GM19238 (cell line): ENCODE measurements around the gene CAPN13.

Source experiments
- DNase-seq: peaks from one replicate; pipeline ENCODE4 v3.0.0; 2011; ENCODE audit warnings: low spot score; ENCODE audit not compliant: insufficient read length

Gene CAPN13

DNA sequence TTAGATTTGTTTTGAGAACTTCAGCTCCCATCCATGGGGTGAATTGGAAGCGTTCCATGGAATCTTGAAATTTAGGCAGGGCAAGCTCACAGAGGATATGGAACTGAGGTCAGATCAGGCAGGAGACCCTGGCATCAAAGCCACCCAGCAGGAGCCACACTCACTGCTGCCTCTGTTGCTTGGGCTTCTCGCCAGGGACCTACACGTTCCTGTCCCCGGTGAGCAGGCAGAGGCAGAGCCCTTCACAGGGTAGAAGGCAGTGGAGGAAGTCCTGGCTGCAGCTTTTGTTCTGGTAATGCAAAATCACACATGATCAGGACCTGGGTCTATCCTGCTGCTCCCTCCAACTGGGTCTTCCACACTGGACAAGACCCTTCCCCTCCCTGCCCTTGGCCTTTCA is 42.1 kb downstream of the CAPN13 start:
- no peak for DNase-seq

DNA sequence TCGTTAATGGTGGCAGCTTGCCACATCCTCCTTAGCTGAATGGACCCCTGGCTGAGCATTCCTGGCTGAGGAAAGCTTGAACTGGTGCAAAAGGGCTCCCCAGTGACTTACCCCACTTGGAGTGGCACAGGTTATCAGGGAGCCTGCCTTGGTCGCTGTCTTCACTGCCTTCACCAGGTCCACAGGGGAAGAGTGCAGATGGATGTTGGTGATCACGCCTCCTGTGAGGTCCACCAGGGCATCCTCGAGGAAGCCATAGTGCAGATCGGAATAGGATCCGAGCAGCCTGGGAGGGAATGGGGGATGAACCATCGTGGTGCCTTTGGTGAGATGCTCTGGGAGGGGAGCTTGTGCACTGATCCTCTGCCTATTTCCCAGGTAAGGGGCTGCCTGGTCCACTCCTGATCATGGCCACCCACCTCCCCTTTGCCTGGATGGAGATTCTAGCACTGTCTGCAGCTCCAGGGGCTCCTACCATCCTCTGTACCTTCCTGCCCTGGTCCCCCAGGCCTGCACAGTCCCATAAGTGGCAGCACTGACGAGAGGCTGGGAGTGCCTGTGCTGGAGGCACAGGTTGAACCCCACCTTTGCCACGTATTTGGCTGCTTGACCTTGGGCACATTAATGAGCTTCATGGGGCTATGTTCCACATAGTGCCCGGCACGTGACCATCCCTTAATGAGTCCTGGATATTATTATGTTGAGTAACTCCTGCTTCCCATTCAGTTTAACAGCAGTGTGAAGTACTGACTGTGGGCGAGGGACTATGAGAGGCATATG is 43.0 kb downstream of the CAPN13 start:
- DNase-seq: no peak

DNA sequence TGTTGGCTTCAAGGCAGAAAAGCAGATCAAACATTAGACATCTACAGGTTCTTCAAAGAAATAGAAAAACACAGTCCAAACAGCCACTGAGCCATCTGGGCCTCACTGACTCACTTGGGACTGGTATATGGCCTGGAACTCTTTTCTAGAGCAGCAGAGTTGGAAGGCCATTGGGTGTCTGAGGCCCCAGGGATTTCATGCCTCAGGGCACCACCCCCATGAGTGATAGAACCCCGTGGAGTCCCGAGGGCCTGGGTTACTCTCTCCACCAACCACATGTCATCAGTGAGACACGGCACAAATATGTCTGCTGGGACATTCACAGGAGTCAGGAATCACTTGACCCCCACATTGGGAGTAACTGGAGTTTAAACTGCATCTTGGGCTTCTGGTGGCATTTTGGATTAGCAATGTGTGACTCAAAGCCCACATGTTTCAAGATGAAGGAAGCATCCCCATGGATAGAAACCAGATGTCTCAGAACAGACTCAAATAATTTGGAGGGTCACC is 44.0 kb downstream of the CAPN13 start:
- no peak for DNase-seq

GRCh38 chr2:30761226-30761625 is 46.0 kb downstream of the CAPN13 start:
- DNase-seq: no peak

DNA sequence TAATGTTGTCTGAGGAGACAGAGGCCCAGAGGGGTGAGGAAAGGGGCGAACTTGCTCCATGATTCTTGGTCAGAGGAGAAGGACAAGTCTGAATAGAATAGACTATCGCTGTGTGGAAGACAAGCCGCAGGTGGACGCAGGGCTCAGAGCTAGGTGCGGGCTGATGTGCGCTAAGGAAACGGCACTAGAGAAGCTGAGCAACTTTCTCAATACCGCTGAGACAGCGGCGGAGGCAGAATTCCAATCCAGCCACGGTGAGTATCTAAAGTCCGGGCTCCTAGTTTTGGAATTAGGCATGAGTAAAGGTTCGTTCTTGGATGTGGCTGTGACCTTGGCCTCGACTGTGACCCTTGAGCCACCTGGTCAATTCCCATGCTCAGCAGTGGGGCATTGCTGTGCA is 47.8 kb downstream of the CAPN13 start:
- no peak for DNase-seq

GRCh38 chr2:30758191-30758651 is 49.0 kb downstream of the CAPN13 start:
- DNase-seq: no peak

- no peak for DNase-seq
Observed at GRCh38 chr2:30757749-30758148, 49.5 kb downstream of the CAPN13 start.

GRCh38 chr2:30756971-30757370 is 50.3 kb downstream of the CAPN13 start:
- DNase-seq: no peak

DNA sequence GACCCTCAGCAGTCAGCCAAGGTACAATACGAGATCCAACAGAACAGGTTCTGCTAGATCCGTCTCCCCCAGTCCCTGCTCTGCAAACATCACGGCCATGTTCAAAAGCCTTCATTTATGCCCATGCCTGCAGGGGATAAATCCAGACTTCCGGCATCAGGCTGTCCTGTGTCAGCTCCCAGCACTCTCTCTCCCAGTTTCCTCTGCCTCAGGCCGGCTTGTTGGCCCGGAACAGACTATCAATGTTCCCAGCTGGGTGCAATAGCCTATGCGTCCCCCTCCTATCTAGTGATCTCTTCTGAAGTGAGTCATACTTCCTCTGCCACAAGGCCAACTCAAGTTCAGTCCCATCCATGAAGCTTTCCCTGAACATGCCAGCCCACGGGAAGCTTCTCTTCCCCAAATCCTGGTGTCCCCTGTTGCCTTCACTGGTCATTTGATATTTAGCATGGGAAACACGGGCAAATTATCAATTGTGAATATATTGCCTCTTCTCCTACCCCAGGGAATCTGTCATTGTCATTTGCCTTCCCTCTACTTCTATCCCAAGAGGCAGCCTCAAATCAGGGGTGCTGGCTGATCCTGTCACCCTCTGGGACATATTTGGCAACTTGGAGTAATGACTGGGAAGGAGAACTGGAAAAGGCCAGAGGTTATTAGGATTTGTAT is 51.1 kb downstream of the CAPN13 start:
- no peak for DNase-seq

DNA sequence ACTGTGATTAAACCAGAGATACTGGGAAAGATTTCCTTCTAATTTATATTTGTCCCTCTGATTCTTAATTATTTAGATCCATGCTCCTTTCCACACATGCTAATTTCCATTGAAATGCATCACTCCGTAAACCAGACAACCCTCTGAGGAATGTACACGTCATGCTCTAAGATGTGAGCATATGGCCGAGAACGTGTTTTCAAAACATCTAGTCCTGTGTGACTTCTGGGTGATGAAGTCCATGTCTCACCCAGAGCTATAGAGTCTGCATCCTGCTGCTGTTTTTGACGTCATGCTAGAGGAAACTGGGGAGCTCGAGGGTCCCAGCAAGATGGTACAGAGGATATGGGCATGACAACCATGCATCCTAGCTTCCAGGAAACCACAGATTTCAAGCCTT is 53.6 kb downstream of the CAPN13 start:
- DNase-seq: no peak

- no peak for DNase-seq
Observed at GRCh38 chr2:30752811-30753210, 54.4 kb downstream of the CAPN13 start.

GRCh38 chr2:30747206-30747605 is 60.0 kb downstream of the CAPN13 start:
- DNase-seq: no peak

- DNase-seq: no peak
Observed at GRCh38 chr2:30744823-30745222, 62.4 kb downstream of the CAPN13 start.

GRCh38 chr2:30741576-30741975 is 65.7 kb downstream of the CAPN13 start:
- DNase-seq: no peak

GRCh38 chr2:30738141-30738911 is 68.9 kb downstream of the CAPN13 start:
- DNase-seq: no peak

- no peak for DNase-seq
Observed at GRCh38 chr2:30737326-30737610, 70.0 kb downstream of the CAPN13 start.

DNA sequence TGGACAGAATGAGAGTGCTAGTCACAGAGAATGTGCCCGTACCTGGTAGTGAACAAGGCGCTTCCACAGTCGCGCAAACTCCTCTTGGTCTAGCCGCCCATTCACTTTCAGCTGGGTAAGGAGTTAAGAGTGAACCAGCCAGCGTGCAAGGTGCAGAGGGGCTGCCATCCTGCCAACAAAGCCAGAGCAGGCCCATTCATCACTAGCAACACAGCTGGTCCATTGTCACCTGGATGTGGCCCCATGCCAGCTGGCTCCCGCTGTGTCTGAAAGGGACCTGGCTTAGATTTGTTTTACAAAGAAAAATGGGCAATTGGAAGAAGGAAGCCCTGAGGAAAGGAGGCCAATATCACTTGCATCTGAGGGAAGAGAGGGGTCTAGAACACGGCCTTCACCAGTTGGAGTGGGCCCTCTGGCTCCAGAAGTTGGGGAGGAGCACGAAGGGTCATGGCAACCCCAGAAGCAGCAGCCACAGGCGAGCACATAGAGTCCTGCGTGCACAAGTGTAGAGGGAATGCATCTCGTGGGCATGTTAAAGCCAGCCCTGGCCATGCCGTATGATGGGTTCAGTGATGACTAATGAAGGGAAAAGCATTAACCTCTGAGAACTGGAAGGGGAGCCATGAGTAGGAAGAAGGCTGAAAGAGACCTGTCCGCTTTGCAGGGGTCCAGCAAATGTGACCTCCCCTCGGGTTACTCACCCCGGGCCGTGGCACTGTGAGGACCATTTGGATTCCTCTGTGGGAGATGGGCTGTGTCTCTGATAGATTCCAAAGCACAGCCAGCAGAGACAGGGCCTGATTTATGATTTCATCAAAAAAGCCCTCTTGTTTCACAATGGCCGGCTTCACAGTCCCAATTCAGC is 70.6 kb downstream of the CAPN13 start:
- DNase-seq: no peak

- no peak for DNase-seq
Observed at GRCh38 chr2:30733876-30734520, 73.2 kb downstream of the CAPN13 start.

- DNase-seq: no peak
Observed at GRCh38 chr2:30732876-30733275, 74.4 kb downstream of the CAPN13 start.

DNA sequence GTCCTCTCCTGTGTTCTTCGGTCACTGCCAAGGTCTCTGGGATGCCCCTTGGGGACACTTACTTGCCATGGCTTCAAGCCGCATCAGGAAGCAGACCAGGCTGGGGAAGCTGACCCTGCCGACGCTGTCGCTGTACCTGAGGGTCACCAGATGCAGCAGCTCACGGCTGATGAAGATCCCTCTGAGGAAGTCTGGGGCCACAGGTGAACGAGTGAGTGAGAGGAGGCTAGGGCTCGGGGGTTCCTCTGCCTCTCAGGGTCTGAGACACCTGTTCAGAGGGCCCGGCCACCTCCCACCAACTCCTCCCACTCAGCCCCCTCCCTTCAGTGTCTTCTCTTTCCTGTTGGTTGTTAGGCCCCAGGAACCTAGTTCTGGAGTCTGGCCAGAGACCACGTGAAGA is 74.9 kb downstream of the CAPN13 start:
- DNase-seq: no peak

- DNase-seq: no peak
Observed at GRCh38 chr2:30731706-30732105, 75.5 kb downstream of the CAPN13 start.
